Measurements from ENCODE around the gene LMBR1. TPM values are rescaled to one million over a fixed set of nuclear protein-coding genes. Genes with fewer than 3 reads are reported as not detected.

Gene LMBR1
- total RNA-seq, 1 donor from 2014 or later = 37.6 TPM

DNA sequence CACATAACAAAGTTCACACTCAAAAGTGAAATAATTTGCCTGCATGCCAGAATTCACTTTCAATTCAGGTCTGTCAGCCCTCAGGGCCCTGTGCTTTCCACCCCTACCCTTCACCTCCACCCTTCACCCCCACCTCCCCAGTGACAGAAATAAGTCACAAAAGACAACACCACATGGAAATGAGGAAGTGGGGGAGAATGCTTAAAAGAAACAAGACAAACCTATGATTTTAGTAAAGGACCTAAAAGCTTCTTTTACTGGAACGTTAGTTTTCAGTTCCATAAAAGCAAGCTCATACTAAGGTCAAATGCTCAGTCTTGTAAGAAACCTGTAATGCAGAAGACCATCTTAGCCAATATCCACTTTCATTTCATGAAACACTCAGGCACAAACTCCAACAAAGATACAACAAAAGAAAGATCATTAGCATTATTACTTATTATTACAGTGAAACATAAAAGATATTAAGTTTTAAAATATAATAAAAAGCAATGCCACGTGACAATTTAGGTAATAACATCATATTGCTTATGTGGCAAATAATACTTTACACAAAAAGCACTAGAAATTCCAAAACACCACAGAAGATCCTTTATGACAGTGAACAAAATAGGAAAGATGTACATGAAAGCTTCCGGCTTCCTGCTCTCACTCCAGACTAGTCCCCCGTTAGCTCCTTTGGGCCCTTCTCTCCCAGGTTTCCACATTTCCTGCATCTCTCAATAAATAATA is 112.1 kb downstream of the LMBR1 start:
- no peak overlapping the region for H3K4me3 ChIP-seq
- intact Hi-C loops (cut with micrococcal nuclease) = no loop called here
- H3K36me3 ChIP-seq = no peaks in the 10 kb centered on the region
- no peaks in the 10 kb centered on the region for H3K9me3 ChIP-seq (replicated peaks)
- TF ChIP-seq, protein P1, sequence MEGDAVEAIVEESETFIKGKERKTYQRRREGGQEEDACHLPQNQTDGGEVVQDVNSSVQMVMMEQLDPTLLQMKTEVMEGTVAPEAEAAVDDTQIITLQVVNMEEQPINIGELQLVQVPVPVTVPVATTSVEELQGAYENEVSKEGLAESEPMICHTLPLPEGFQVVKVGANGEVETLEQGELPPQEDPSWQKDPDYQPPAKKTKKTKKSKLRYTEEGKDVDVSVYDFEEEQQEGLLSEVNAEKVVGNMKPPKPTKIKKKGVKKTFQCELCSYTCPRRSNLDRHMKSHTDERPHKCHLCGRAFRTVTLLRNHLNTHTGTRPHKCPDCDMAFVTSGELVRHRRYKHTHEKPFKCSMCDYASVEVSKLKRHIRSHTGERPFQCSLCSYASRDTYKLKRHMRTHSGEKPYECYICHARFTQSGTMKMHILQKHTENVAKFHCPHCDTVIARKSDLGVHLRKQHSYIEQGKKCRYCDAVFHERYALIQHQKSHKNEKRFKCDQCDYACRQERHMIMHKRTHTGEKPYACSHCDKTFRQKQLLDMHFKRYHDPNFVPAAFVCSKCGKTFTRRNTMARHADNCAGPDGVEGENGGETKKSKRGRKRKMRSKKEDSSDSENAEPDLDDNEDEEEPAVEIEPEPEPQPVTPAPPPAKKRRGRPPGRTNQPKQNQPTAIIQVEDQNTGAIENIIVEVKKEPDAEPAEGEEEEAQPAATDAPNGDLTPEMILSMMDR (IDR thresholded peaks at IDR 0.05; ENCODE audit: borderline replicate concordance) = no peak
- H3K27ac ChIP-seq (replicated peaks) = no peak overlapping the region
- no peaks in the 10 kb centered on the region for H3K27me3 ChIP-seq (ENCODE audit: low read depth)
- no peaks in the 10 kb centered on the region for H3K4me1 ChIP-seq
- DNase-seq = no peak

DNA sequence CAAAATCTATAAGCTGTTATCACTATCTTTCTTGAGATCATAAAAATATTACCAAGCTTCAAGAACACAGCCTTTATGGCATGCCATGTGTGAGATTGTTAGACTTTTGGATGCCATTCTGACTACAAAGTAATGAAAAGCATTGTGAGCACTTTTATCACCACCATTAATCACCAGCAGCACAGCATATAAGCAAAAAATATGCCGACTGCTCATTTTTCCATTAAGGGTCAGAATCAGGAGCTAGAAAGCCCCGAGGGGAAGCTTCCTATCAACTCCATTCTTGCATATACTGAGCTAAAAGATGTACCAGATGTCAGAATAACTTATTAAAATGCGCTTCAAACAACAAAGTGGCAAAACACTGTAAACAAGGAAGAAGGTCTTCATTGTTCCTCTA is 114.3 kb downstream of the LMBR1 start:
- H3K36me3 ChIP-seq = peaks cover 8% of the 10 kb centered on the region
- no peak for DNase-seq
- intact Hi-C loops (cut with micrococcal nuclease) = no loop called here
- no peak overlapping the region for H3K4me3 ChIP-seq
- TF ChIP-seq, protein P1 (IDR thresholded peaks at IDR 0.05; ENCODE audit: borderline replicate concordance) = no peak
- no peak overlapping the region for H3K27ac ChIP-seq (replicated peaks)
- H3K9me3 ChIP-seq (replicated peaks) = peaks cover 3% of the 10 kb centered on the region
- H3K4me1 ChIP-seq = no peaks in the 10 kb centered on the region
- no peaks in the 10 kb centered on the region for H3K27me3 ChIP-seq (ENCODE audit: low read depth)

DNA sequence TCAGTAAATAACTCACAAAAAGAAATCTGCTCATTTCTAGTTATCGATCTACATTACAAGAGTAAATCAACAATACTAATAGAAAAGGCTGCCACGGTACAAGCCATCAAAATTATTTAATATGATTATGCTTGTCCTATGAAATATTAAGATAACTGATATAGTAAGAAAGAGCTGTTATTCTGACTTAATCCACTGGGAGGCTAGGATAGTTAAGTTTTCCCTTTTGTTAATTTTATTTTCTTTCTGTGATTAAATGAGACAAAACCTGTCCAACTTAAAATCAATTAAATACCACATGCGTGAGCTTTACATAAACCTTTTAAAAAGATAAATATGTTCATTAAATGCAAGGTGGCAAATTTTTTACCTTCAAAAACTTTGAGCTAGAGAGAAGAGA is 114.8 kb downstream of the LMBR1 start:
- intact Hi-C loops (cut with micrococcal nuclease) = no loop called here
- Histone ChIP-seq H3K27me3 (ENCODE audit: low read depth) (no peaks in the 10 kb centered on the region), H3K27ac (replicated peaks) (no peak overlapping the region), H3K9me3 (replicated peaks) (peaks cover 7% of the 10 kb centered on the region), H3K4me3 (no peak overlapping the region), H3K4me1 (no peaks in the 10 kb centered on the region), H3K36me3 (peaks cover 8% of the 10 kb centered on the region)
- no peak for DNase-seq
- TF ChIP-seq, protein P1 (IDR thresholded peaks at IDR 0.05; ENCODE audit: borderline replicate concordance) = no peak

DNA sequence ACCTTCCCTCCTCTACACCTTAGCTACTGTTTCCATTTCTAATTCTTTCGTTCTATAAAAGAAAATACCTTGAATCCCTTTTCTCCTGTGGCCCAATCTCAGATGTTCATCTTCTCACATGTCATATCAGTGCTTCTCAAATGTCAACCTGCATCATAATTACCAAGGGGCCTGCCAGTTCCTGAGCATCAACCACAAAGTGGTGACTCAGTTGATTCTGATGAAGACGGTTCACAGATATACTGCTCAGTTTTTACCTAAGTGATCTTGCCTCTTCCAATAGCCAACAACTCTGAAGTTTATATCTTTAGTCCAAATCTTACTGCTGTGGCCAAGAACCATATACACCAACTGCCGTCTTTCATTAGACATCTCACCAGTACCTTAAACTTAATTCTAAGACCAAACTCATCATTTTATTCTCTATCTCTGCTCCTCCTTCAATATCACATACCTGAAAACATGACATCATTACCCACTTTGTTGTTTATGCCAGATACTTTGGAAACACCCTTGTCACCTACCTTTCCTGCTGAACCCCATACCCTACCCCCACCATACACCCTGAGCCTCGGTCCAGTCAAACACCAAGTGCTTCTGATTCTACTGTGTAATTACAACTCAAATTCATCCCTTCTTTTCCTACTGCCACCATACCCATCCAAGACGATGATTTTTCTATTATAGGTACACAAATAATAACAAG is 115.5 kb downstream of the LMBR1 start:
- DNase-seq = no peak
- H3K27ac ChIP-seq (replicated peaks) = no peak overlapping the region
- H3K4me3 ChIP-seq = no peak overlapping the region
- H3K4me1 ChIP-seq = no peaks in the 10 kb centered on the region
- TF ChIP-seq, protein P1 (IDR thresholded peaks at IDR 0.05; ENCODE audit: borderline replicate concordance) = no peak
- peaks cover 8% of the 10 kb centered on the region for H3K36me3 ChIP-seq
- no peaks in the 10 kb centered on the region for H3K27me3 ChIP-seq (ENCODE audit: low read depth)
- intact Hi-C loops (cut with micrococcal nuclease) = no loop called here
- peaks cover 11% of the 10 kb centered on the region for H3K9me3 ChIP-seq (replicated peaks)

DNA sequence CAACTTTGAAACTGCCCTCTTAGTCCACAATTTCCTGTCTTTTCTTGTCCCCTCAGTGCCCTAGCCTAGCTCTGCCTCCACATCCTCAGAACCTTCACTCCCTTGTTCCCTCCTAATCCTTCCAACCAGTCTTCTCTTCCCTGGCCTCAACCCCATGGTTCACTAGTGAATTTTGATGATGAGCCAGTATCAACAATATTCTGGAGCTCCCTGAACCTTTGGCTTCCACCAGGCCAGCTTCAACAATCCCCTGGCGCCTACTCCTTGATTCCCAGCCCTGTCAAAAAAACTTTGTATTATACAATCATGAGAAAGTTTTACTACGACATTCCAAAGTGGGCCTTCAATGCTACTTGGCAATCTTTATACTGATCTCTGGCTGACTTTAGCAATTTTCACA is 116.5 kb downstream of the LMBR1 start:
- TF ChIP-seq, protein P1 (IDR thresholded peaks at IDR 0.05; ENCODE audit: borderline replicate concordance) = no peak
- peaks cover 11% of the 10 kb centered on the region for H3K9me3 ChIP-seq (replicated peaks)

More for the DNA sequence above, 116.5 kb downstream of the LMBR1 start:
- no peak for DNase-seq
- Histone ChIP-seq H3K4me3 (no peak overlapping the region), H3K36me3 (peaks cover 8% of the 10 kb centered on the region), H3K4me1 (no peaks in the 10 kb centered on the region), H3K27ac (replicated peaks) (no peak overlapping the region), H3K27me3 (ENCODE audit: low read depth) (no peaks in the 10 kb centered on the region)
- intact Hi-C loops (cut with micrococcal nuclease) = no loop called here
